ENCODE results near the gene ATP5PD. TPM values are rescaled to one million over a fixed set of nuclear protein-coding genes. Genes with fewer than 3 reads are reported as not detected.

The ATP5PD gene
- 216 and 251 TPM in 2 replicates for total RNA-seq

DNA sequence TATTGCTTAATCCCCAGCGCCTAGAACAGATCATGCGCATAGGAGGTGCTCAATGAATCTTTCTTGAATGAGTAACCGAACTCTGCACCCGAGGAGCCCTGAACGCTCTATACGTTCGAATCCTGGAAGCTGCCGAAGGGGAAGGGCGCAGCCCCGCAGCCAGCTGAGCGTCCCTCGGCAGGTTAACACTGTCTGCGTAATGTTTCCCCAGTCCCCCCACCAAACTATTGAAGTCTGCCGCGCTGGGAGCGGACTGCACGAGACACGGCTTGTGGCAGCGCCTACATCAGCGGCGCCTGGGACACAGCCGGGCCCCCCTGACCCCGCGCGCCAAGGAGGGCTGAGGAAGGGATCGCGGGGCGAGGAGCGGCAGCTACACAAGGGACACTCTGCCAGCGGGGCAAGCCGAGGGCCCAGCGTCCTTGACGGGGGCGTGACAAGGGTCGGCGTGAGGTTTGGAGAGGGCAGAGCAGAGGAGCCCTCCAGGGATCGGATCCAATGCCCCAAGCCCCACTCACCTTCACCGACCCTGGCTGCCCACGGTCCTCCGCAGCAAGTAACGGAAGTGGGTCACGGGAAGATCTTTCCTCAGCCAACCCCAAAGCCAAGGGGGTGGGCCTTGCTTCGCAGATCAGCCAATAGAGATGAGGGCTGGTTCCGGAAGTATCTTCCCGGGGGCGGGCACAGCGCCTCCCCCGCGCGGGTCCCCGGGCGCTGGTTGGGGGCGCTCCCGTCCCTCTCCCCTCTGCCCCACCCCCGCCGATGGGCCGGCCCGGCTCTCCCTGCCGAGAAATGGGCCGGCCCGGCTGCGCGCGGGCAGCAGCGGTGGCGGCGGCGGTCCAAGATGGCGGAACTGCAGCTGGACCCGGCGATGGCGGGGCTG, at the start of gene ATP5PD, which contains the start of gene KCTD2:
Gene ATP5PD (minus strand): TSS at position 563 of the 883 bp plus-strand sequence. CDS start 4,319 bp downstream, outside the sequence.
Gene KCTD2 (plus strand): TSS at position 819 of the 883 bp plus-strand sequence. CDS start 26 bp downstream, at position 845.

DNA sequence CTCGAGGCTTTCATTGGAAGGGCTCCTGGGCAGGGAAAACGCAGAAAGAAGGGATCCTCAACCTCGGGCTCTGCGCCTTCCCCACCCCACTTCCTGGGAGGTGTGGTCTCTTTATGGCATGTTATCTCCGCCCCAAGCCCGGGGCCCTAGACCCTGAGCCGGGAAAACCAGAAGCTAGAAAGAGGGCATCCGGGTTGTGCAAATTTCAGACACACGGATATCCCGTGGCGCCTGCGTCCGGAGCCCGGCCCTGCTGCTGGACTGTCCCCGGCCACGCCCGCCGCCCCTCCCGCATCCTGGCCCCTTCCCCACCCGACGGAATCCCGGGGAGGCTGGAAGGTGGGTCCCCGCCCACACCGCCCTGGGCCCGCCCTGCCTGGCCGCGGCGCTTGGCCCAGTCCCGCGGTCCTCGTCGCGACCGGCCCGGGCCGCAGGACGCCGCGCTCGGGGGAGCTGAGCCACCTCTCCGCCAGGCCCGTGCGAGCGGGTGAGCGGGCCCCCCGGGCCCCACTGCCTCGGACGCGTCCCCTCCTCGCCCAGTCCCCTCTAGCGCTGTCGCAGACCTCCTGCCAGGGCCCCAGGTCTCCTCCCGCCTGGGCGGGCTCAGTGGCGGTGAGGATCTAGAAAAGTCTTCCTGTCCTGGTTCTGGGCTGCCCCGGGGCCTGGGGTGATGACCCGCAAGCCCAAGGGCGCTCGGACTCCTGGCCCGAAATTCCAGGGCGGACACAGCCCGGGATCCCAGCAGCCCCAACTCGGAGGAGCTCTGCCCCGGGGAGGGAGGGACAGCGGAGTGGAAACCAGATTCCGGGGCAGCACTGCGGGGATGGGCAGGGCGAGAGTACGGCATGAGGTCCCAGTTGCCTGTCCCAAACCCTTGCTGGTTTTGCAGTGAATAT, 41.0 kb upstream of the ATP5PD start, which contains the start of gene SLC16A5:
Gene SLC16A5 (plus strand): TSS at position 397 of the 896 bp plus-strand sequence. CDS start 5,683 bp downstream, outside the sequence.

GRCh38 chr17:75012346-75013091, 34.2 kb downstream of the ATP5PD start, which contains the start of gene MRPL58:
TSS of gene MRPL58 (plus strand) at chr17:75012670. CDS start at chr17:75012687, 17 bp downstream.

Other genes with a start within 250 kb of the ATP5PD start
- not detected in 2 replicates for gene GRIN2C, start 187.1 kb downstream of the ATP5PD start, total RNA-seq
- 13.2 and 25.7 TPM in 2 replicates for gene FDXR, start 174.0 kb downstream of the ATP5PD start, total RNA-seq
- gene FADS6, start 153.3 kb downstream of the ATP5PD start, total RNA-seq = not detected in 2 replicates
- under 0.01 TPM in 1 of 2 replicates, not detected in the other for gene USH1G, start 123.7 kb downstream of the ATP5PD start, total RNA-seq
- not detected in 2 replicates for gene OTOP2, start 122.7 kb downstream of the ATP5PD start, total RNA-seq
- gene OTOP3, start 111.1 kb downstream of the ATP5PD start, total RNA-seq = not detected in 2 replicates
- gene HID1, start 74.2 kb downstream of the ATP5PD start, total RNA-seq = 5.2 TPM in 1 of 2 replicates, not detected in the other
- gene CDR2L, start 59.3 kb downstream of the ATP5PD start, total RNA-seq = 20.7 and 23.6 TPM in 2 replicates
- 39.0 and 40.1 TPM in 2 replicates for gene MRPL58, start 34.3 kb downstream of the ATP5PD start, total RNA-seq
- 13.0 and 20.0 TPM in 2 replicates for gene KCTD2, start 256 bp upstream of the ATP5PD start, total RNA-seq
- gene SLC16A5, start 41.0 kb upstream of the ATP5PD start, total RNA-seq = 5.0 and 6.0 TPM in 2 replicates
- 3.0 and 12.7 TPM in 2 replicates for gene ARMC7, start 63.0 kb upstream of the ATP5PD start, total RNA-seq
- gene NT5C, start 84.8 kb upstream of the ATP5PD start, total RNA-seq = 90.9 and 108 TPM in 2 replicates
- gene JPT1, start 107.5 kb upstream of the ATP5PD start, total RNA-seq = 75.4 and 105 TPM in 2 replicates
- gene SUMO2, start 136.0 kb upstream of the ATP5PD start, total RNA-seq = 73.5 and 82.2 TPM in 2 replicates
- gene NUP85, start 158.7 kb upstream of the ATP5PD start, total RNA-seq = 29.6 and 30.1 TPM in 2 replicates
- 12.8 and 15.6 TPM in 2 replicates for gene GGA3, start 214.6 kb upstream of the ATP5PD start, total RNA-seq
- gene MRPS7, start 214.9 kb upstream of the ATP5PD start, total RNA-seq = 22.6 and 52.7 TPM in 2 replicates
- gene MIF4GD, start 224.3 kb upstream of the ATP5PD start, total RNA-seq = 6.9 and 7.8 TPM in 2 replicates
- gene SLC25A19, start 242.5 kb upstream of the ATP5PD start, total RNA-seq = 5.0 and 6.4 TPM in 2 replicates

All from pericardium fibroblast (primary cell).